PC-3 (cell line): ENCODE results near the gene GNB1. TPM values are rescaled to one million over a fixed set of nuclear protein-coding genes. Genes with fewer than 3 reads are reported as not detected.

Source experiments
- ATAC-seq: fragments of 200-7000 bp; cut with Tn5 transposase; 2 replicates; pipeline ENCODE4 v1.9.1; 2020; ENCODE audit warnings: mild to moderate bottlenecking, moderate library complexity
- BruUV-seq: library from RNA; stranded (reverse); fragments of 400-500 nt; replicated peaks from 2 replicates; lab custom pipeline; 2021; lab: Mats Ljungman, UMichigan
- CTCF ChIA-PET: fragments of 300-600 bp; sonication (Branson Sonifier 250); formaldehyde crosslinking; loops from one replicate; lab custom pipeline; 2022; ENCODE audit warnings: antibody characterized with exemption; lab: Charles Lee
- POLR2A ChIA-PET: fragments of 300-600 bp; sonication (Branson Sonifier 250); formaldehyde crosslinking; loops from one replicate; lab custom pipeline; 2022; ENCODE audit warnings: antibody characterized with exemption; ENCODE audit not compliant: unreplicated experiment; lab: Charles Lee
- DNase-seq: peaks from one replicate; pipeline ENCODE4 v3.0.0-alpha.2; 2015
- H2AFZ ChIP-seq: fragments of 300-600 bp; sonication (generic); 2 replicates; pipeline ENCODE4 v1.6.0; 2016; ENCODE audit warnings: antibody characterized with exemption, low read length
- H3F3A ChIP-seq: fragments of 300-600 bp; sonication (generic); one replicate; pipeline ENCODE4 v1.6.0; 2017; ENCODE audit warnings: antibody characterized with exemption, low read length, control low read depth, mild to moderate bottlenecking; ENCODE audit not compliant: unreplicated experiment
- H3K27ac ChIP-seq: fragments of 300-600 bp; sonication (generic); 2 replicates; pipeline ENCODE4 v1.5.1; 2016; ENCODE audit warnings: mild to moderate bottlenecking, low read length
- H3K27me3 ChIP-seq: fragments of 300-600 bp; sonication (generic); 2 replicates; pipeline ENCODE4 v1.6.1; 2016; ENCODE audit warnings: low read length, mixed read lengths
- H3K36me3 ChIP-seq: fragments of 300-600 bp; sonication (generic); 2 replicates; pipeline ENCODE4 v1.6.1; 2016; ENCODE audit warnings: low read depth, mixed run types, low read length, mixed read lengths
- H3K4me1 ChIP-seq: fragments of 300-600 bp; sonication (generic); 2 replicates; pipeline ENCODE4 v1.5.1; 2016; ENCODE audit warnings: low read length; ENCODE audit not compliant: insufficient read depth
- H3K4me2 ChIP-seq: fragments of 300-600 bp; sonication (generic); 2 replicates; pipeline ENCODE4 v1.6.0; 2016; ENCODE audit warnings: low read length
- H3K4me3 ChIP-seq: fragments of 300-600 bp; sonication (generic); 2 replicates; pipeline ENCODE4 v1.5.1; 2016; ENCODE audit warnings: mild to moderate bottlenecking, low read length, mixed read lengths
- H3K79me2 ChIP-seq: fragments of 300-600 bp; sonication (generic); 2 replicates; pipeline ENCODE4 v1.6.1; 2017; ENCODE audit warnings: low read length, mixed read lengths
- H3K9ac ChIP-seq: fragments of 300-600 bp; sonication (generic); 2 replicates; pipeline ENCODE4 v1.6.0; 2016; ENCODE audit warnings: mild to moderate bottlenecking, low read length
- H3K9me2 ChIP-seq: fragments of 300-600 bp; sonication (generic); replicated peaks from 2 replicates; pipeline ENCODE4 v1.6.1; 2016; ENCODE audit warnings: mixed run types, low read length, mixed read lengths
- H3K9me3 ChIP-seq: fragments of 300-600 bp; sonication (generic); 2 replicates; pipeline ENCODE4 v1.6.1; 2016; ENCODE audit warnings: low read length, mixed read lengths
- H4K20me1 ChIP-seq: fragments of 300-600 bp; sonication (generic); 2 replicates; pipeline ENCODE4 v1.6.1; 2016; ENCODE audit warnings: low read length, mixed read lengths
- CTCF ChIP-seq: fragments of 300-600 bp; sonication (generic); conservative IDR thresholded peaks from 2 replicates; pipeline ENCODE4 v1.5.1; 2017; ENCODE audit warnings: antibody characterized with exemption, low read depth, mild to moderate bottlenecking, low read length
- EZH2 ChIP-seq: fragments of 300-600 bp; sonication (generic); IDR thresholded peaks from one replicate; pipeline ENCODE4 v1.6.1; 2017; ENCODE audit warnings: antibody characterized with exemption, mild to moderate bottlenecking, low read length; ENCODE audit not compliant: unreplicated experiment
- EZH2phosphoT487 ChIP-seq: fragments of 300-600 bp; sonication (generic); IDR thresholded peaks from 2 replicates; pipeline ENCODE4 v1.6.1; 2018; ENCODE audit warnings: mild to moderate bottlenecking, antibody characterized with exemption, low read length, borderline replicate concordance
- intact Hi-C: fragments of 100-400 bp; cut with micrococcal nuclease; formaldehyde crosslinking; loops from 2 replicates; pipeline ENCODE4 v1.9.0; 2023
- total RNA-seq: library from RNA; depleted of rRNA; stranded (reverse); fragments of >200 nt; gene quantifications from 2 replicates; pipeline ENCODE4 v1.2.3, GENCODE V29; 2014

The GNB1 gene
- total RNA-seq, 1 experiment from 2014 or later: 125 TPM

GRCh38 chr1:1763657-1764621 lies 126.9 kb downstream of the GNB1 start:
- H3K9ac ChIP-seq: peak overlapping the region; percentile 18; the same call in 1 of the 2 replicates
- ATAC-seq (no peak), DNase-seq (peak; percentile 10)
- TF ChIP-seq EZH2: no peak
- no peak for TF ChIP-seq EZH2phosphoT487
- 0 out of 2 replicates have a peak, but pooled peaks have one; percentile 23 for TF ChIP-seq CTCF
- H4K20me1 ChIP-seq: peaks cover 16% of the 10 kb centered on the region
- no peak overlapping the region for H2AFZ ChIP-seq
- no TSS peak for BruUV-seq
- no peaks in the 10 kb centered on the region for H3K27me3 ChIP-seq
- H3K27ac ChIP-seq: peak overlapping the region; percentile 71
- no peaks in the 10 kb centered on the region for H3K9me2 ChIP-seq
- H3K4me1 ChIP-seq: peaks cover 32% of the 10 kb centered on the region
- peak overlapping the region; percentile 2; the same call in 1 of the 2 replicates for H3K4me2 ChIP-seq
- peaks cover 89% of the 10 kb centered on the region for H3K79me2 ChIP-seq
- H3K9me3 ChIP-seq: no peaks in the 10 kb centered on the region
- intact Hi-C loops: loop anchor here (2.0 kb wide), 1 partner anchor 13 kb away; no protein-coding TSS in a partner anchor
- no peak overlapping the region for H3K4me3 ChIP-seq
- H3K36me3 ChIP-seq: peaks cover 43% of the 10 kb centered on the region
- ChIA-PET POLR2A (interaction anchor here (0.5 kb wide), 1 partner anchor 18 kb away, joined by 3 read pairs; no protein-coding TSS in a partner anchor), CTCF (interaction anchor here (0.7 kb wide), 1 partner anchor 142 kb away, joined by 9 read pairs; no protein-coding TSS in a partner anchor)
- H3F3A ChIP-seq: no peaks in the 10 kb centered on the region

- no peaks in the 10 kb centered on the region for H3K9me3 ChIP-seq
- no peaks in the 10 kb centered on the region for H3K9me2 ChIP-seq
- H3K4me3 ChIP-seq: no peak overlapping the region
- peaks cover 55% of the 10 kb centered on the region for H3K36me3 ChIP-seq
- no peaks in the 10 kb centered on the region for H3K27me3 ChIP-seq
- no peak overlapping the region for H3K9ac ChIP-seq
- CTCF ChIA-PET: no interaction called here
- no peak for ATAC-seq
- POLR2A ChIA-PET: no interaction called here
- TF ChIP-seq EZH2phosphoT487: no peak
- no peak for TF ChIP-seq EZH2
- no peak for TF ChIP-seq CTCF
- H3K4me2 ChIP-seq: no peak overlapping the region
- H3K79me2 ChIP-seq: peaks cover 82% of the 10 kb centered on the region
- H3F3A ChIP-seq: no peaks in the 10 kb centered on the region
- no TSS peak for BruUV-seq
- H3K4me1 ChIP-seq: peaks cover 45% of the 10 kb centered on the region
- H3K27ac ChIP-seq: no peak overlapping the region
- H4K20me1 ChIP-seq: peaks cover 16% of the 10 kb centered on the region
- intact Hi-C loops: loop anchor here (2.0 kb wide), 1 partner anchor 15 kb away; no protein-coding TSS in a partner anchor
- peak; percentile 1 for DNase-seq
- H2AFZ ChIP-seq: no peak overlapping the region
Measured at GRCh38 chr1:1761504-1762376, 129.1 kb downstream of the GNB1 start.
